DND-41 (cell line): Measurements from ENCODE around the gene RPS3.

Experiments used
- ATAC-seq: fragments of 200-7000 bp; cut with Tn5 transposase; 3 replicates; pipeline ENCODE4 v1.9.1; 2021; ENCODE audit warnings: low read depth; ENCODE audit not compliant: insufficient read depth
- DNase-seq: peaks from one replicate; pipeline ENCODE4 v3.0.0-alpha.2; 2020
- H2AFZ ChIP-seq: 2 replicates; pipeline ENCODE4 v1.6.0; 2012; ENCODE audit warnings: low read depth, low read length
- H3K27ac ChIP-seq: 2 replicates; pipeline ENCODE4 v1.5.1; 2012; ENCODE audit warnings: low read length, inconsistent platforms
- H3K27me3 ChIP-seq: fragments of 200-600 bp; sonication (generic); 2 replicates; pipeline ENCODE4 v1.6.0; 2012; ENCODE audit warnings: low read length, mild to moderate bottlenecking, inconsistent platforms; ENCODE audit not compliant: insufficient read depth, poor library complexity
- H3K36me3 ChIP-seq: 2 replicates; pipeline ENCODE4 v1.5.1; 2012; ENCODE audit warnings: low read length, inconsistent platforms; ENCODE audit not compliant: insufficient read depth
- H3K4me1 ChIP-seq: 2 replicates; pipeline ENCODE4 v1.5.1; 2012; ENCODE audit warnings: mild to moderate bottlenecking, low read length; ENCODE audit not compliant: insufficient read depth
- H3K4me2 ChIP-seq: 2 replicates; pipeline ENCODE4 v1.6.0; 2012; ENCODE audit warnings: mild to moderate bottlenecking, moderate library complexity, low read length, inconsistent platforms; ENCODE audit not compliant: insufficient read depth
- H3K4me3 ChIP-seq, 2 experiments: fragments of 200-600 bp in 1 of 2; shearing (Covaris generic) in 1 of 2; 2 replicates each; pipeline ENCODE4 v1.5.1; 2012 to 2016; ENCODE audit warnings: inconsistent platforms in 2 of 2, low read length in 2 of 2, mild to moderate bottlenecking in 2 of 2, low read depth in 1 of 2, moderate library complexity in 1 of 2
- H3K79me2 ChIP-seq: 2 replicates; pipeline ENCODE4 v1.6.0; 2012; ENCODE audit warnings: low read length, inconsistent platforms; ENCODE audit not compliant: insufficient read depth
- H3K9ac ChIP-seq: 2 replicates; pipeline ENCODE4 v1.6.0; 2012; ENCODE audit warnings: low read depth, mild to moderate bottlenecking, inconsistent platforms, low read length, moderate library complexity
- H3K9me3 ChIP-seq: 2 replicates; pipeline ENCODE4 v1.5.1; 2012; ENCODE audit warnings: low read length, moderate library complexity, mild to moderate bottlenecking, inconsistent platforms; ENCODE audit not compliant: insufficient read depth, severe bottlenecking
- H4K20me1 ChIP-seq: 2 replicates; pipeline ENCODE4 v1.6.0; 2012; ENCODE audit warnings: low read length; ENCODE audit not compliant: insufficient read depth
- CTCF ChIP-seq: IDR thresholded peaks from 2 replicates; pipeline ENCODE4 v1.5.1; 2012; ENCODE audit warnings: borderline replicate concordance, low read length, moderate library complexity, mild to moderate bottlenecking; ENCODE audit not compliant: poor library complexity, severe bottlenecking; ENCODE audit errors: extremely low read depth
- EZH2 ChIP-seq: IDR thresholded peaks from 3 replicates; pipeline ENCODE4 v1.6.1; 2012; ENCODE audit warnings: borderline replicate concordance, low read depth, mild to moderate bottlenecking, moderate library complexity, low read length, inconsistent platforms; ENCODE audit not compliant: severe bottlenecking

The RPS3 gene

GRCh38 chr11:75388386-75389275 lies 10.7 kb upstream of the RPS3 start:
- Histone ChIP-seq H2AFZ (peak overlapping the region; percentile 23), H3K4me1 (peaks cover 11% of the 10 kb centered on the region), H3K27me3 (no peaks in the 10 kb centered on the region), H3K4me2 (peak overlapping the region; percentile 32; the same call in 1 of the 2 replicates), H3K27ac (no peak overlapping the region), H3K36me3 (no peaks in the 10 kb centered on the region), H3K4me3 (no peak overlapping the region), H3K9ac (no peak overlapping the region), H4K20me1 (no peaks in the 10 kb centered on the region), H3K79me2 (no peaks in the 10 kb centered on the region), H3K9me3 (no peaks in the 10 kb centered on the region)
- TF ChIP-seq EZH2 (no peak), CTCF (peak; percentile 95)
- ATAC-seq: peak; percentile 82
- DNase-seq: peak; percentile 79

GRCh38 chr11:75389276-75389605 lies 10.1 kb upstream of the RPS3 start:
- Histone ChIP-seq H2AFZ (peak overlapping the region; percentile 22), H3K36me3 (no peaks in the 10 kb centered on the region), H3K4me3 (no peak overlapping the region), H3K27ac (no peak overlapping the region), H4K20me1 (no peaks in the 10 kb centered on the region), H3K9me3 (no peaks in the 10 kb centered on the region), H3K4me1 (peaks cover 10% of the 10 kb centered on the region), H3K9ac (no peak overlapping the region), H3K79me2 (no peaks in the 10 kb centered on the region), H3K27me3 (no peaks in the 10 kb centered on the region), H3K4me2 (no peak overlapping the region)
- TF ChIP-seq CTCF: no peak
- no peak for TF ChIP-seq EZH2
- ATAC-seq: no peak
- no peak for DNase-seq

GRCh38 chr11:75389925-75390324 lies 9.4 kb upstream of the RPS3 start:
- Histone ChIP-seq H3K4me1 (peaks cover 3% of the 10 kb centered on the region), H3K9me3 (no peaks in the 10 kb centered on the region), H3K27me3 (no peaks in the 10 kb centered on the region), H3K27ac (no peak overlapping the region), H3K9ac (no peak overlapping the region), H3K36me3 (no peaks in the 10 kb centered on the region), H3K4me2 (no peak overlapping the region), H4K20me1 (no peaks in the 10 kb centered on the region), H3K4me3 (no peak overlapping the region), H2AFZ (no peak overlapping the region), H3K79me2 (no peaks in the 10 kb centered on the region)
- DNase-seq (no peak), ATAC-seq (no peak)
- no peak for TF ChIP-seq EZH2
- no peak for TF ChIP-seq CTCF
